ENCODE measurements around the gene NFASC.

NFASC gene

GRCh38 chr1:204983136-204983535, 112.5 kb downstream of the NFASC start:
- no peak for DNase-seq (ENCODE audit: low read depth)

GRCh38 chr1:204983881-204984280, 113.2 kb downstream of the NFASC start:
- DNase-seq (ENCODE audit: low read depth) = no peak

- DNase-seq (ENCODE audit: low read depth) = no peak
Observed at GRCh38 chr1:204984499-204984898, 113.8 kb downstream of the NFASC start.

GRCh38 chr1:204986181-204986580, 115.5 kb downstream of the NFASC start:
- DNase-seq (ENCODE audit: low read depth) = no peak

GRCh38 chr1:204987689-204988088, 117.0 kb downstream of the NFASC start:
- DNase-seq (ENCODE audit: low read depth) = no peak

GRCh38 chr1:204988196-204988595, 117.5 kb downstream of the NFASC start:
- DNase-seq (ENCODE audit: low read depth) = no peak

GRCh38 chr1:204989266-204990058, 118.8 kb downstream of the NFASC start:
- DNase-seq (ENCODE audit: low read depth) = no peak

GRCh38 chr1:204990059-204990664, 119.5 kb downstream of the NFASC start:
- DNase-seq (ENCODE audit: low read depth) = no peak

- DNase-seq (ENCODE audit: low read depth) = no peak
Observed at GRCh38 chr1:204990721-204991341, 120.2 kb downstream of the NFASC start.

GRCh38 chr1:204991342-204991844, 120.7 kb downstream of the NFASC start:
- DNase-seq (ENCODE audit: low read depth) = no peak

GRCh38 chr1:204992201-204992997, 121.7 kb downstream of the NFASC start:
- no peak for DNase-seq (ENCODE audit: low read depth)

GRCh38 chr1:204992998-204993314, 122.3 kb downstream of the NFASC start:
- DNase-seq (ENCODE audit: low read depth) = no peak

- DNase-seq (ENCODE audit: low read depth) = no peak
Observed at GRCh38 chr1:204994086-204994862, 123.6 kb downstream of the NFASC start.

- DNase-seq (ENCODE audit: low read depth) = no peak
Observed at GRCh38 chr1:204996981-204997380, 126.3 kb downstream of the NFASC start.

GRCh38 chr1:204997591-204998355, 127.1 kb downstream of the NFASC start:
- DNase-seq (ENCODE audit: low read depth) = no peak

GRCh38 chr1:205001162-205001561, 130.5 kb downstream of the NFASC start:
- no peak for DNase-seq (ENCODE audit: low read depth)

- no peak for DNase-seq (ENCODE audit: low read depth)
Observed at GRCh38 chr1:205002705-205003104, 132.0 kb downstream of the NFASC start.

GRCh38 chr1:205003358-205004131, 132.9 kb downstream of the NFASC start:
- DNase-seq (ENCODE audit: low read depth) = no peak

- no peak for DNase-seq (ENCODE audit: low read depth)
Observed at GRCh38 chr1:205004351-205004750, 133.7 kb downstream of the NFASC start.

- DNase-seq (ENCODE audit: low read depth) = no peak
Observed at GRCh38 chr1:205008896-205009295, 138.2 kb downstream of the NFASC start.
